Measurements from ENCODE around the gene FLNA.

The FLNA gene

GRCh38 chrX:154357205-154357604, 17.2 kb downstream of the FLNA start:
- peaks cover 45% of the 10 kb centered on the region for H3K79me2 ChIP-seq (ENCODE audit: control insufficient read depth, insufficient read depth, low read length, unreplicated experiment)
- no peaks in the 10 kb centered on the region for H3K27me3 ChIP-seq (ENCODE audit: insufficient read depth, low read length)
- no peaks in the 10 kb centered on the region for H3K4me1 ChIP-seq (ENCODE audit: control insufficient read depth, insufficient read depth, low read length, unreplicated experiment)
- 0 out of 2 replicates have a peak, but pooled peaks cover 6% of the 10 kb centered on the region for H3K36me3 ChIP-seq (ENCODE audit: insufficient read depth, low read length)
- no peak overlapping the region for H3K4me3 ChIP-seq (ENCODE audit: low read depth, low read length)
- no peak overlapping the region for H2AFZ ChIP-seq (ENCODE audit: low read length, unreplicated experiment)
- no peak overlapping the region for H3K27ac ChIP-seq (ENCODE audit: low read depth, low read length)

- Histone ChIP-seq H3K36me3 (ENCODE audit: insufficient read depth, low read length) (0 out of 2 replicates have a peak, but pooled peaks cover 6% of the 10 kb centered on the region), H3K79me2 (ENCODE audit: control insufficient read depth, insufficient read depth, low read length, unreplicated experiment) (peaks cover 39% of the 10 kb centered on the region), H3K27ac (ENCODE audit: low read depth, low read length) (no peak overlapping the region), H3K4me3 (ENCODE audit: low read depth, low read length) (no peak overlapping the region), H3K27me3 (ENCODE audit: insufficient read depth, low read length) (no peaks in the 10 kb centered on the region), H3K4me1 (ENCODE audit: control insufficient read depth, insufficient read depth, low read length, unreplicated experiment) (no peaks in the 10 kb centered on the region), H2AFZ (ENCODE audit: low read length, unreplicated experiment) (no peak overlapping the region)
Observed at GRCh38 chrX:154356596-154356995, 17.8 kb downstream of the FLNA start.

DNA sequence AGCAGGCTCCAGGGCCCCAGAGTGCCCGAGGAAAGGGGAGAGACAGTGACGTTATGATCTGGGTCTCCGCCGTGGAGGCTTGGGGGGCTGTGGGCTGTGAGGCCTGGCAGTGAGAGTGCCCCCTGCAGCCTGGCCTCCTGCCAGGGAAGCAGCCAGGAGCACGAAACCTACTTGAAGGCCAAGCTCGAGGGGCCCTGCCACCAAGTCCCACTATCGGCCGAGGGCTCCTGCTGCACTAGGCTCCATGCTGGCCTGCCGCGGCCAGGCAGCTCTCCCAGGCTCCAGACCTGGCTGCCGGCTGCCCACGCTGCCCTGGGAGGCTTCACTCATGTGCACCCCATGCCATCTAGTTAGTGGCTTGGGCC, 18.7 kb downstream of the FLNA start:
- Histone ChIP-seq H3K27me3 (ENCODE audit: insufficient read depth, low read length) (no peaks in the 10 kb centered on the region), H3K4me1 (ENCODE audit: control insufficient read depth, insufficient read depth, low read length, unreplicated experiment) (no peaks in the 10 kb centered on the region), H3K27ac (ENCODE audit: low read depth, low read length) (no peak overlapping the region), H2AFZ (ENCODE audit: low read length, unreplicated experiment) (no peak overlapping the region), H3K36me3 (ENCODE audit: insufficient read depth, low read length) (0 out of 2 replicates have a peak, but pooled peaks cover 6% of the 10 kb centered on the region), H3K4me3 (ENCODE audit: low read depth, low read length) (no peak overlapping the region), H3K79me2 (ENCODE audit: control insufficient read depth, insufficient read depth, low read length, unreplicated experiment) (peaks cover 33% of the 10 kb centered on the region)

DNA sequence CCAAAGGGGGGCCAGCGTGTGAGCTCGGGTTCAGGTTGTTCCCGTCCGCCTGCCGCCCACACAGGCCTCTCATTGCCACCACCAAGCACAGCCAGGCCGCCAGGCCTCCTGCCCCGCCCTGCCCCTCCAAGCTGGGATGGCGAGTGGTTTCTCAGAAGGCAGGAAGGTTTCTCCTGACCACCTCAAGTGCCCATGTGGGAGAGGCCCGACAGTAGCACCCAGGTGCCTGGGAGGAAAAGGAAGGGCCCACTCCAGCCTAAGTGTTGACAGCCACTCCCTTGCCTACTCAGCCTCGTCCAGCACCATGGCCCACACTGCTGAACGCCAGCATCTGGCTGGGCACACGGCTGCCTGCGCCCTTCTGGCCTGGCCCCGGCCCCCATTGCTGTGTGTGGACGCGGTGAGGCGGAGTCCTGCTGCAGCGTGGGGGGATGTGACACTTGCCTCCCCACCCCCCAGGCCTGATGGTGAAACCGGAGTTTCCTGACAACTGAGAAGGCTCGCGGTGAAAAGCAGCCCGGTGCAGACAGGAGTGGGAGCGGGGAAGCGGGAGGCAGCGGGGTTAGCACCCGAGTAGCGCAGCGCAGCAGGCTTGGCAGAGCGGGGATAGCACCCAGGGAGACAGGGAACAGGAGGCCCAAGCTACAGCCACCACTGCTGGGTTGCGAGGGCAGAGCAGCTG, 19.2 kb downstream of the FLNA start:
- Histone ChIP-seq H3K4me3 (ENCODE audit: low read depth, low read length) (no peak overlapping the region), H3K27me3 (ENCODE audit: insufficient read depth, low read length) (no peaks in the 10 kb centered on the region), H3K27ac (ENCODE audit: low read depth, low read length) (no peak overlapping the region), H3K36me3 (ENCODE audit: insufficient read depth, low read length) (0 out of 2 replicates have a peak, but pooled peaks cover 6% of the 10 kb centered on the region), H3K4me1 (ENCODE audit: control insufficient read depth, insufficient read depth, low read length, unreplicated experiment) (no peaks in the 10 kb centered on the region), H3K79me2 (ENCODE audit: control insufficient read depth, insufficient read depth, low read length, unreplicated experiment) (peaks cover 30% of the 10 kb centered on the region), H2AFZ (ENCODE audit: low read length, unreplicated experiment) (no peak overlapping the region)

GRCh38 chrX:154354516-154354915, 19.9 kb downstream of the FLNA start:
- Histone ChIP-seq H3K36me3 (ENCODE audit: insufficient read depth, low read length) (0 out of 2 replicates have a peak, but pooled peaks cover 6% of the 10 kb centered on the region), H3K27ac (ENCODE audit: low read depth, low read length) (no peak overlapping the region), H2AFZ (ENCODE audit: low read length, unreplicated experiment) (no peak overlapping the region), H3K4me1 (ENCODE audit: control insufficient read depth, insufficient read depth, low read length, unreplicated experiment) (no peaks in the 10 kb centered on the region), H3K27me3 (ENCODE audit: insufficient read depth, low read length) (no peaks in the 10 kb centered on the region), H3K4me3 (ENCODE audit: low read depth, low read length) (no peak overlapping the region), H3K79me2 (ENCODE audit: control insufficient read depth, insufficient read depth, low read length, unreplicated experiment) (peaks cover 23% of the 10 kb centered on the region)

GRCh38 chrX:154354013-154354412, 20.4 kb downstream of the FLNA start:
- 0 out of 2 replicates have a peak, but pooled peaks cover 4% of the 10 kb centered on the region for H3K36me3 ChIP-seq (ENCODE audit: insufficient read depth, low read length)
- H3K79me2 ChIP-seq (ENCODE audit: control insufficient read depth, insufficient read depth, low read length, unreplicated experiment): peaks cover 18% of the 10 kb centered on the region
- H3K27me3 ChIP-seq (ENCODE audit: insufficient read depth, low read length): no peaks in the 10 kb centered on the region
- H3K27ac ChIP-seq (ENCODE audit: low read depth, low read length): no peak overlapping the region
- H2AFZ ChIP-seq (ENCODE audit: low read length, unreplicated experiment): no peak overlapping the region
- no peaks in the 10 kb centered on the region for H3K4me1 ChIP-seq (ENCODE audit: control insufficient read depth, insufficient read depth, low read length, unreplicated experiment)
- no peak overlapping the region for H3K4me3 ChIP-seq (ENCODE audit: low read depth, low read length)

GRCh38 chrX:154353172-154353843, 21.1 kb downstream of the FLNA start:
- no peaks in the 10 kb centered on the region for H3K36me3 ChIP-seq (ENCODE audit: insufficient read depth, low read length)
- H3K4me3 ChIP-seq (ENCODE audit: low read depth, low read length): no peak overlapping the region
- no peak overlapping the region for H3K27ac ChIP-seq (ENCODE audit: low read depth, low read length)
- no peak overlapping the region for H2AFZ ChIP-seq (ENCODE audit: low read length, unreplicated experiment)
- peaks cover 13% of the 10 kb centered on the region for H3K79me2 ChIP-seq (ENCODE audit: control insufficient read depth, insufficient read depth, low read length, unreplicated experiment)
- H3K4me1 ChIP-seq (ENCODE audit: control insufficient read depth, insufficient read depth, low read length, unreplicated experiment): no peaks in the 10 kb centered on the region
- no peaks in the 10 kb centered on the region for H3K27me3 ChIP-seq (ENCODE audit: insufficient read depth, low read length)

GRCh38 chrX:154352466-154352865, 22.0 kb downstream of the FLNA start:
- H2AFZ ChIP-seq (ENCODE audit: low read length, unreplicated experiment): no peak overlapping the region
- peaks cover 2% of the 10 kb centered on the region for H3K4me1 ChIP-seq (ENCODE audit: control insufficient read depth, insufficient read depth, low read length, unreplicated experiment)
- peaks cover 7% of the 10 kb centered on the region for H3K79me2 ChIP-seq (ENCODE audit: control insufficient read depth, insufficient read depth, low read length, unreplicated experiment)
- no peaks in the 10 kb centered on the region for H3K36me3 ChIP-seq (ENCODE audit: insufficient read depth, low read length)
- H3K4me3 ChIP-seq (ENCODE audit: low read depth, low read length): no peak overlapping the region
- H3K27ac ChIP-seq (ENCODE audit: low read depth, low read length): no peak overlapping the region
- no peaks in the 10 kb centered on the region for H3K27me3 ChIP-seq (ENCODE audit: insufficient read depth, low read length)

DNA sequence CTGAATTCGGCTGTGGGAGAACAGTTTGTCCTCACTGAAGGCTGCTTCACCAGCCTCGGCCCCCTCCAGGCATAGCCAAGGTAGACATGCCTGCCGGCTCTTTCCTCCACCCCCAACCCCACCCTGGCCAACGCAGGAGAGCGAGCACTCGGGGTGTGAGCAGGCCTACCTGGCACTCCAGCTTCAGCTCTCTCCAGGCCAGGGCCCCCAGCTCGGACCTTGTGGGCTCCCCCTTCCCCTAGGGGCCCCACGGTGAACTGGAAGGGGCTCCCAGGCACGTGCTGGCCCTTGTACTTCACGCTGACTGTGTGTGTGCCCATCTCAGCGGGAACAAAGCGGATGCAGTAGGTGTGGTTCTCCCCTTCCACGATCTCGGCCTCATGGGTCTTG, 22.4 kb downstream of the FLNA start:
- Histone ChIP-seq H3K4me1 (ENCODE audit: control insufficient read depth, insufficient read depth, low read length, unreplicated experiment) (peaks cover 6% of the 10 kb centered on the region), H3K27me3 (ENCODE audit: insufficient read depth, low read length) (no peaks in the 10 kb centered on the region), H2AFZ (ENCODE audit: low read length, unreplicated experiment) (no peak overlapping the region), H3K27ac (ENCODE audit: low read depth, low read length) (no peak overlapping the region), H3K79me2 (ENCODE audit: control insufficient read depth, insufficient read depth, low read length, unreplicated experiment) (peaks cover 4% of the 10 kb centered on the region), H3K36me3 (ENCODE audit: insufficient read depth, low read length) (no peaks in the 10 kb centered on the region), H3K4me3 (ENCODE audit: low read depth, low read length) (no peak overlapping the region)

- Histone ChIP-seq H3K36me3 (ENCODE audit: insufficient read depth, low read length) (no peaks in the 10 kb centered on the region), H3K4me1 (ENCODE audit: control insufficient read depth, insufficient read depth, low read length, unreplicated experiment) (peaks cover 6% of the 10 kb centered on the region)
Observed at GRCh38 chrX:154351183-154352011, 23.0 kb downstream of the FLNA start.

More at GRCh38 chrX:154351183-154352011, 23.0 kb downstream of the FLNA start:
- Histone ChIP-seq H3K4me3 (ENCODE audit: low read depth, low read length) (no peak overlapping the region), H3K27ac (ENCODE audit: low read depth, low read length) (no peak overlapping the region), H3K27me3 (ENCODE audit: insufficient read depth, low read length) (no peaks in the 10 kb centered on the region), H3K79me2 (ENCODE audit: control insufficient read depth, insufficient read depth, low read length, unreplicated experiment) (no peaks in the 10 kb centered on the region), H2AFZ (ENCODE audit: low read length, unreplicated experiment) (no peak overlapping the region)
